T-helper 2 cell treated with Interferon-gamma antibody and Interleukin-4, amounts not matched to agents 100 ng/mL and 5 ng/mL, for 36 hours (primary cell): ENCODE results near the gene PAK1. TPM values are rescaled to one million over a fixed set of nuclear protein-coding genes. Genes with fewer than 3 reads are reported as not detected.
"Not testable (repeated sequence)": the region's sequence is repeated elsewhere in the genome, so short reads cannot be mapped to it uniquely, and the experiment has no call there.

Source experiments
- intact Hi-C: fragments of 100-400 bp; cut with micrococcal nuclease; formaldehyde crosslinking; loops from one replicate; pipeline ENCODE4 v1.15.1; 2023
- total RNA-seq: library from RNA; stranded (reverse); gene quantifications from 2 replicates; pipeline ENCODE4 v1.2.3, GENCODE V29; 2022

PAK1 gene
- total RNA-seq, 1 donor from 2014 or later, result 46.5 TPM

DNA sequence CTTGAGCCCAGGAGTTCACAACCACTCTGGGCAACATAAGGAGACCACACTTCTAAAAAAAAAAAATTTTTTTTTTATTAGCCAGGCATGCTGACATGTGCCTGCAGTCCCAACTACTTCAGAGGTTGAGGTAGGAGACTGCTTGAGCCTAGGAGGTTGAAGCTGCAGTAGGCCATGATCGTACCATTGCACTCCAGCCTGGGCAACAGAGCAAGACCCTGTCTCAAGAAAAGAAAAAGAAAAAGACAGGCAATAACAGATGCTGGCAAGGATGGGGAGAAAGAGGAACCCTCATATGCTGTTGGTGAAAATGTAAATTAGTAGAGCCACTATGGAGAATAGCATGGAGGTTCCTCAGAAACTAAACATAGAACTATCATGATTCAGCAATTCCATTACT lies 64.8 kb downstream of the PAK1 start:
- intact Hi-C loops, result no loop called here

- intact Hi-C loops, result no loop called here
These were observed 66.3 kb downstream of the PAK1 start for GRCh38 chr11:77407613-77408012.

- intact Hi-C loops, result no loop called here
These were observed 67.5 kb downstream of the PAK1 start for GRCh38 chr11:77406396-77406795.

GRCh38 chr11:77403211-77403610 lies 70.7 kb downstream of the PAK1 start:
- intact Hi-C loops, result no loop called here

DNA sequence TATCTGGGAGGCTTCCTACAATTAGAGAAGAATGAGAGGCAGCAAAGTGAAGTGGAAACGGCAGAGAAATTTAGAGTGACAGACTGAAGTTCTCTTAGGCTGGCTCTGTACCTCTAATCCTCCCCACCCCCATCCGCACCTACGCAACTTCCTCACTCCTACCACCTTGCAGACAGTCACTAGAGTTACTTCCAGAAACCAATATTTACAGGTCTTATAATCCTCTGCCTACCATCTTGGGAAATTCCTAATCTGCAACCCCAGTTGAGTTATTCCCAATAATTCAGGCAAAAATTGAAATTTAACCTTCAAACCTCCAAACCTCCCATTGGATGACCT lies 71.7 kb downstream of the PAK1 start:
- intact Hi-C loops, result no loop called here

DNA sequence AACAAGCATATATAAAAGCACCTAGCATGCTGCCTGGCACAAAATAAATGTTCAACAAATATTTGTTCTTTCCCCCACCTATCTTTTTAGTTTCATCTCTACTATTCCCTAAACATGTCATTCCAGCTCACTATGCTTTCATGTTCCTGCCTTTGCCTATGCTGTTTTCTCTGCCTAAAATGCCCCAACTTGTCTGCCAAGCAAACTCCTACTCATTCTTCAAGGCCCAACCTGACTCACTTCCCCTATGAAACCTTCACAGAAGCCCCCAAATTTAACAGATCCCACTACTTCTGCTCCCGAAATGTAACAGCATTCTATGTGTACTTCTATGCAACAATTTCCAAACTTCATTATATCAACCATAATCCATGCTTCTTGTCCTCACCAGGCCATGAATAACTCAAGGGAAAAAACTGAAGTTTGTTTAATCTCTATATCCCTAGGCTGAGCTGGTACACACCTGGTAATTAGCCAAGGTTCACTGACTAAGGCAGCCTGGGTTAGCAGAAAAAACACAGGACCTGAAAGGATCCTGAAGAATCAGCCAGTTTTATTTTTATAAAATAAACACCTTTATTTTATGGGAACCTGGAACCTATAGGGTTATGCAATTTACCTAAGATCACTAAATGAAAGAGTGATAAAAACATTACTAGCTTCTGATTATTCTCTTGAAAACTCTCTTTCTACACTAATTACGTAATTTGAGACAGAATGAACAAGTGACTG lies 72.2 kb downstream of the PAK1 start:
- intact Hi-C loops, result no loop called here

- intact Hi-C loops, result no loop called here
These were observed 73.0 kb downstream of the PAK1 start for GRCh38 chr11:77400775-77401449.

GRCh38 chr11:77400271-77400670 lies 73.6 kb downstream of the PAK1 start:
- intact Hi-C loops, result no loop called here

- intact Hi-C loops, result no loop called here
These were observed 76.3 kb downstream of the PAK1 start for GRCh38 chr11:77397631-77398030.

- intact Hi-C loops, result no loop called here
These were observed 77.0 kb downstream of the PAK1 start for GRCh38 chr11:77396911-77397310.

GRCh38 chr11:77396305-77396704 lies 77.6 kb downstream of the PAK1 start:
- intact Hi-C loops, result no loop called here

DNA sequence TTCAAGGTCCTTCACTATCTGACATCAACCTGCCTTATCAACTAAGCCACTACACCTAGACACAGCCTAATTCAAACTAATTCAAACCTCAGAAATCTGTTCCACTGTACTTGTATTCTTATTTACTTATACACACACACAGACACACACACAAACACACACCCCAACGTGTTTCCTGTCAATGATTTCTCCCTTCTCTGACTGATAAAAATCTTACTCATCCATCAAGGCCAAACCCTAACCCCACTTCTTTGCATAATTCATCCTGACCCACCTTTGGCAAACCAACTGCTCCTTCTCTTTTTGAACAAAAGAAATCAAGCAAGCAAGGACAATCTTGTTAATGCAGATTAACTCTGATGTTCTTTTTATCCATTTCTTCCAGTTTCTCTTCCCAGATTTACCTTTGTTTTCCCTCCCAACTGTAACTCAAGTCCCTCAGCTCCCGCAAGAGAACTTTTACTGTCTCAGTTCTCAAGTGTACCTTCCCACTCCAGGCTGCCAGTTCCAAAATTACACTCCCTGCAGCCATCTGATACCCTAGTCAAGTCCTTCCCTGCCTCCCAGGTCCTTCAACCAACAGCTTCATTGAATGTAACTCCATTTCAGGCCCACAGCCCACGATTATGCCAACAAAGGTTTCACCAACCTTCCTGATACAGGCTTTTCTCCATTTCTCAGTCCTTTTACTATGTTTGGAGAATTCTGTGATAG lies 78.3 kb downstream of the PAK1 start:
- intact Hi-C loops, result no loop called here

- intact Hi-C loops, result no loop called here
These were observed 81.1 kb downstream of the PAK1 start for GRCh38 chr11:77392842-77393241.

GRCh38 chr11:77387701-77388100 lies 86.2 kb downstream of the PAK1 start:
- intact Hi-C loops, result no loop called here

DNA sequence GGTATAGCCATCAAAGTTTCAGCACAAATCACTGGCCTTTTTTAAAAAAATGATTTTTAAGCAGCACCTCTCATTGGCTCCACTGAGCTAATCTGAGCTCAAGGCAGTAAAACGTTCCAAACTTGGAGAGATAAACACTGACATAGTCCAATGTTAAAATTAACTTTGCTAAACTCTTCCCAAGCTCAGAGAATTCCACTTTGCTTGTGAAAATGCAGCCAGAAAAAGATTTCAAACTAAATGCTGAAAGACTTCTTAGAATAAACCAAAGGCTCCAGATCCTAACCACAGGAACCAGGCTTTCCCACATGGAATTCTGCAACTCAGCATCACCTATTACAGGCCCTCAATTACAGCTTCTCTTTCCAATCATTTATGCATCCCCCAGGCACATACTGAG lies 87.7 kb downstream of the PAK1 start:
- intact Hi-C loops, result no loop called here

GRCh38 chr11:77385255-77385771 lies 88.6 kb downstream of the PAK1 start:
- intact Hi-C loops, result not testable (repeated sequence)

DNA sequence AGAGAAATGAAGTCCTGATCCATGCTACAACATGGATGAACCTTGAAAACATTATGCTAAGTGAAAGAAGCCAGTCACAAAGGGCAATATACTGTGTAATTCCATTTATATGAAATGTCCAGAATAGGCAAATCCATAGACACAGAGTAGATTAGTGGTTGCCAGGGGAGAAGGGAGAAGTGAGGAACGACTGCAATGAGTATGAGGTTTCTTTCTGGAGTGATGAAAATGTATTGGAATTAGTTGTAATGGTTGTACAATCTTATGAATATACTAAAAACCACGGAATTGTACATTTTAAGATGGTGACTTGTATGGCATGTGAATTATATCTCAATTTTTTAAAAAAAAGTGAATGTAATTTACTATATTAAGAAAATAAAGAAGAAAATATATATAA lies 89.3 kb downstream of the PAK1 start:
- intact Hi-C loops, result no loop called here

DNA sequence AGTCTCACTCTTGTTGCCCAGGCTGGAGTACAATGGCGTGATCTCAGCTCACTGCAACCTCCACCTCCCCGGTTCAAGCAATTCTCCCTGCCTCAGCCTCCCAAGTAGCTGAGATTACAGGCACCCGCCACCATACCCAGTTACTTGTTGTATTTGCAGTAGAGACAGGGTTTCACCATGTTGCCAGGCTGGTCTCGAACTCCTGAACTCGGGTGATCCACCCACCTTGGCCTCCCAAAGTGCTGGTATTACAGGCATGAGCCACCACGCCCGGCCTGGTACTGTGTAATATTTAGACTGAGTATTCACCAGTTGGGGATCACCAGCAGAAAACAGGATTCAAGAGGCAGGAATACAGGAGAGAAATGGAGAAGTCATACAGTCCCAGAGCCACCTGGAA lies 90.5 kb downstream of the PAK1 start:
- intact Hi-C loops, result not testable (repeated sequence)

DNA sequence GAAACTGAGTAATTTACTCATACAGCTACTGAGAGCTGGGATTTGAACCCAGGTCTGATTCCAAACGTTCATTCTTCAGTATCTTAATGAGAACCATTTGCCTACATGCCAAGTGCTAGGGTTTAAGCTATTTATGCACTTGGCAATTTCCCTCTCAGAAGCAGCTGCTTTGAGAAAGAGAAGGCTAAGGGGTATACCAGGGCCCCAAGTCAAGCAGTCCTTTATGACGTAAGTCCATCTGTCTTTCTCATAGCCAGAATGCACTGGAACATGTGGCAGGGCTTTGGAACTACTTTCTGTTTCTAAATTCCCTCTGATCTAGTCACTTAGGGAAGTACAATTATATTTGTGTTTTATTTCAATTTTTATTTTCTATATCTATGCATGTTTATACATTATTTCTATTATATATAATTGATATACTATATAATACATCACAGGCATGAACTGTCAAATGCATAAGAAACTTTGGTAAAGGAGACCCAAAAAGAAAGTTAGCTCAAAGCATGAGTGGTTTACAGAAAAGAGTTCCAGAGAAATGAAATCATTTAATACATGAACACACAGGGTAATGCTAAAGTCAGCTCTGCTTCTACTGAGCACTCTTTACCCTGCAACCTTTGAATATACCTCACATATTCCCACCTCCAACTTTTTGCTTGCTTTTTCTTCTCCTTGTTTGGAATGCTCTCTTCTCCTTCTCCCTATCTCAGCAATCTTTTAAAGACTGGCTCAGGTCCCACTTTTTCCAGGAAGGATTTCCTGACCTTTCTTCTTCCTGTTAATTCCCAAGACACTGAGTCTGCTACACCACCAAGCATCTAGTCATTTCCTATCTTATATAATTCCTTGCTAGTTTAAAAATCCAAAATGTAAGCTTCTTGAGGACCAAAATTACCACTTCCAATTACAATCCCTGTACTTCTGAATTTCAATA lies 91.9 kb downstream of the PAK1 start:
- intact Hi-C loops, result no loop called here

DNA sequence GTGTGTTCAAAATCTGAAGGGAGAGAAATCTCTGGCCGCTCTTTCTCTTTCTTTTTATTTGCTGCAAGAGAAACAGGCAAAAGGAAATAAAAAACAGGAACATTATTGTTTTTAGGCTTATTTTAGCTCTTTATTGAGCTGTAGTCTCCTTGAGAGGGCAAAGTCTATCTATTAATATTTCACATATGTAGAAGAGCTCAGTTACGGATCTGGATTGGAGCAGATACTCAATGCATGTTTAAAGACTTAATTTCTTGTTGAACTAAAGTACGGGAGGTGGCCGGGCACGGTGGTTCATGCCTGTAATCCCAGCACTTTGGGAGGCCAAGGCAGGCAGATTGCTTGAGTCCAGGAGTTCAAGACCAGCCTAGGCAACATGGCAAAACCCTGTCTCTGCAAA lies 94.0 kb downstream of the PAK1 start:
- intact Hi-C loops, result no loop called here

- intact Hi-C loops, result no loop called here
These were observed 94.6 kb downstream of the PAK1 start for GRCh38 chr11:77379253-77379652.
